Anterior cingulate cortex (tissue), 58 donors: ENCODE measurements around the gene FSTL4.

Experiments
- DNase-seq, 58 donors: peaks; one replicate each; lab custom pipeline; 2025; lab: John Stamatoyannopoulos, UW

The FSTL4 gene

GRCh38 chr5:133358271-133358670 is 254.1 kb downstream of the FSTL4 start:
- DNase-seq: no peak

GRCh38 chr5:133357758-133358157 is 254.6 kb downstream of the FSTL4 start:
- DNase-seq: no peak

- no peak for DNase-seq
Observed at GRCh38 chr5:133356984-133357421, 255.3 kb downstream of the FSTL4 start.

- DNase-seq: no peak
Observed at GRCh38 chr5:133356396-133356983, 255.9 kb downstream of the FSTL4 start.

GRCh38 chr5:133354323-133355185 is 257.8 kb downstream of the FSTL4 start:
- no peak for DNase-seq

GRCh38 chr5:133353741-133354140 is 258.6 kb downstream of the FSTL4 start:
- DNase-seq: no peak

GRCh38 chr5:133348406-133348805 is 263.9 kb downstream of the FSTL4 start:
- DNase-seq: no peak

GRCh38 chr5:133347039-133347438 is 265.3 kb downstream of the FSTL4 start:
- no peak for DNase-seq

GRCh38 chr5:133344266-133344665 is 268.1 kb downstream of the FSTL4 start:
- no peak for DNase-seq

GRCh38 chr5:133343196-133343595 is 269.1 kb downstream of the FSTL4 start:
- DNase-seq: no peak

- no peak for DNase-seq
Observed at GRCh38 chr5:133341915-133342710, 270.2 kb downstream of the FSTL4 start.

- DNase-seq: no peak
Observed at GRCh38 chr5:133341296-133341695, 271.0 kb downstream of the FSTL4 start.

GRCh38 chr5:133340822-133341221 is 271.5 kb downstream of the FSTL4 start:
- DNase-seq: no peak

- no peak for DNase-seq
Observed at GRCh38 chr5:133340002-133340755, 272.2 kb downstream of the FSTL4 start.

GRCh38 chr5:133338504-133339355 is 273.6 kb downstream of the FSTL4 start:
- DNase-seq: no peak

- DNase-seq: no peak
Observed at GRCh38 chr5:133337795-133338445, 274.4 kb downstream of the FSTL4 start.

- DNase-seq: no peak
Observed at GRCh38 chr5:133336969-133337410, 275.4 kb downstream of the FSTL4 start.

GRCh38 chr5:133336121-133336968 is 276.0 kb downstream of the FSTL4 start:
- no peak for DNase-seq
